GM18505 (cell line): ENCODE results near the gene RBM19.

Experiments
- ATAC-seq: cut with Tn5 transposase; IDR thresholded peaks from one replicate; pipeline ENCODE4 v1.9.1; 2021; ENCODE audit not compliant: unreplicated experiment
- POLR2A ChIP-seq: IDR thresholded peaks from 4 replicates; pipeline ENCODE4 v1.6.1; 2011; ENCODE audit warnings: borderline replicate concordance; ENCODE audit not compliant: insufficient read depth, insufficient read length; ENCODE audit errors: extremely low read depth

The RBM19 gene

GRCh38 chr12:113891739-113892520 is 74.2 kb downstream of the RBM19 start:
- no peak for ATAC-seq

DNA sequence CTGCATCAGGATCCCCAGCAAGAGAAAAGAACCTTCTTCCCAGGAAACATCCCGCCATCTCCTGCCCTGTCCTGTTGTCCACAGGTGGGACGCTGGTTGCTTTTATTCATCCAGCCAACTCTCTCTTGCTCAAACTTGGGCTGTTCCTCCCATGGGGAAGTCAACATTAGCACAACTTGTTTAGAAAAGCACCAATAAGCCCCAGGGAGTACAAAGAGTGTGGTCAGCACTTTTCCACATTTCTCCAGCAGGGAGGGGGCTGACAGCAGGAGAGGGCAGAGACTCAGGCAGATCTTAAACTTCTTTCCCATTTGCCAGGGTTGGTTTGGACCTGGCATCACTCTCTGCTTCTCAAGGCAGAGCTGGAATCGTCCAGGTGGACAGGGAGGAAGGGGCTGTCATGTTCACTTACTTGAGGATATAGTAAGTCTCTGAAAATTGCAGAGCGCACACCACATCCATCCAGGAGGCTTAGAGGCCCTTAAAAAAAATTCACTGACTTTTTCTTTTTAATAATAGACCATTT is 74.9 kb downstream of the RBM19 start:
- ATAC-seq, result no peak
- no peak for TF ChIP-seq POLR2A

More at GRCh38 chr12:113891739-113892520, 74.2 kb downstream of the RBM19 start:
- no peak for TF ChIP-seq POLR2A

DNA sequence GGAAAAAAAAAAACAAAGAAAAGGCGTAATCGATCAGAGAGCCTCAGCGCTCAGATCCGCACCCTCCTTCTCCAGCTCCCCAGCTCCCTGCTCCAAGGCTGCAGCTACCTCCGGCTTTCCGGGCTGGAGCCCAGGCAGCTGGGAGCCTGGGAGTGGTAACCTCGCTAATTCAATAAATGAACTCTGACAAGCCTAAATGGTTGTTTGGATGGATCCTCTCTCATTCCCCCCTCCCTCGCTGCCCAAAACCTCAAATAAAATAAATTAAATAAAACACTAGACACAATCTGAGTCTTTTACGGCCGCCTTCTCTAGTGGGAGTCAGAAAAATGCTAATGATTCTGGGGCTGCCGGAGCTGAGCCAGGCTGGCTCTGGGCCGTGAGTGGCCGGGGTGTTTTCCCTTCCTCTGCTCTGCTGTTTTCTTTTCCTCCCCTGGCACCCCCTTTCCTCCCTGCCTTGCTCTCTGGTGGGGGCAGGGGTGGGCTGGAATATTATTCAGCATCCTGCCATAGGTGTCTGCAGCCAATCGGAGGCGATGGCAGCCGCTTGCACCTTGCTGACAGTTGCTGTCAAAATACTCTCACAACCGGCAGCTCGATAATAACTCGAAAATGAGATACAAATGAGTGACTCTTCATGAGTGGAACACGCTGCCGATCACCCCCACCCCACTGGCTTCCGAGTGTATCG is 76.1 kb downstream of the RBM19 start:
- TF ChIP-seq POLR2A, result no peak

DNA sequence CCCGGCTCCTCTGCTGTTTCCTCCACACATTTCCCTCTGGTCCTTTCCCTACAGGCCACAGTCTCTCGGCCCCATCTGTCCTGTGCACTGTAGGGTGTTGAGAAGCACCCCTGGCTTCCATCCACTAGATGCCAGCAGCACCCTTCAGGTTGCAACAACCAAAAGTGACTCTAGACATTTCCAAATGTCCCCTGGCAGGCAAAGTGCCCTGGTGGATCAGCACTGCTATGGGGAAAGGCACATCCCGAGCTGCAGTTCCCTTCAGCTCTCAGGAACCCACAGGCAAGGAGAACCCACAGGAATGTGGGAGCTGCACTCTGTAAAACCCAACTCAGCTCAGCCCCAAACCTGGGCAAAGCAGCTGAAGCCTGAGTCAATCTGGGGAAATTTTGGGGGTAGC is 77.0 kb downstream of the RBM19 start:
- no peak for ATAC-seq
- no peak for TF ChIP-seq POLR2A

More for the DNA sequence above, 76.1 kb downstream of the RBM19 start:
- ATAC-seq, result no peak

DNA sequence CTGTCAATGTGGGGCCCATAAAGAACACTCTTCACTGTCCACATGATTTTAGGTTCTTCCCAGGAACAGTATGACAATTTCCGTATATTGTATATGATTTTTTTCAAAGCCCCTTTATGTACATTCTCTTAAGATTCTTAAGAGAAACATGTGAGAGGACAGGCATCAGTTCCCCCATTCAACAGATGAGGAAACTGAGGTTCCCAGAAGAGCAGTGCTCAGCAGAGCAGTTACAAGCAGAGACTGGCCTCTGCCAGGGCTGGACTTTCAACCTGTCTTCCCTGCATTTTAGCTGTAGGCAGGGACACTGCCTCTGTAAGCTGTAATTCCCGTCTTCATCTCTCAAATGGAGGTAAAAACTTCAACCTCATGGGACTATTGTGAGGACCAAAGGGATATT is 77.7 kb downstream of the RBM19 start:
- TF ChIP-seq POLR2A, result no peak

DNA sequence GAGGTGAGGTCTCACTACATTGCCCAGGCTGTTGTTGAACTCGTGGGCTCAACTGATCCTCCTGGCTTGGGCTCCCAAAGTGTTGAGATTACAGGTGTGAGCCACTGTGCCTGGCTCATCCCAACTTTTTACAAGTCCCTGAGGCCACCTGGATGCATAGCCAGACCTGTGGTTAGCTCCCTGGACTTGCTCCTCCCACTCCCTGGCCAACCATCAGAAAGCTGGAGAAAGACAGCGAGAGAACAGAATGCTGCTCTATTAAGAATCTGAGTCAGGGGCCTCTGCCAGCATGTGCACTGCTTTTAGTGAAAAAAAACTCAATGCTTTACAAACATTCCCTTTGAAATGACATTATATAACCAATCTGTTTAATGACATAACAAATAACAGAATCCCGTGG is 78.2 kb downstream of the RBM19 start:
- no peak for TF ChIP-seq POLR2A
- ATAC-seq, result no peak

More for the DNA sequence above, 77.7 kb downstream of the RBM19 start:
- ATAC-seq, result no peak

GRCh38 chr12:113886721-113887120 is 79.4 kb downstream of the RBM19 start:
- no peak for TF ChIP-seq POLR2A
- ATAC-seq, result no peak

GRCh38 chr12:113884392-113884791 is 81.7 kb downstream of the RBM19 start:
- TF ChIP-seq POLR2A, result no peak
- ATAC-seq, result no peak

- no peak for ATAC-seq
- TF ChIP-seq POLR2A, result no peak
Measured at GRCh38 chr12:113882690-113883089, 83.4 kb downstream of the RBM19 start.

DNA sequence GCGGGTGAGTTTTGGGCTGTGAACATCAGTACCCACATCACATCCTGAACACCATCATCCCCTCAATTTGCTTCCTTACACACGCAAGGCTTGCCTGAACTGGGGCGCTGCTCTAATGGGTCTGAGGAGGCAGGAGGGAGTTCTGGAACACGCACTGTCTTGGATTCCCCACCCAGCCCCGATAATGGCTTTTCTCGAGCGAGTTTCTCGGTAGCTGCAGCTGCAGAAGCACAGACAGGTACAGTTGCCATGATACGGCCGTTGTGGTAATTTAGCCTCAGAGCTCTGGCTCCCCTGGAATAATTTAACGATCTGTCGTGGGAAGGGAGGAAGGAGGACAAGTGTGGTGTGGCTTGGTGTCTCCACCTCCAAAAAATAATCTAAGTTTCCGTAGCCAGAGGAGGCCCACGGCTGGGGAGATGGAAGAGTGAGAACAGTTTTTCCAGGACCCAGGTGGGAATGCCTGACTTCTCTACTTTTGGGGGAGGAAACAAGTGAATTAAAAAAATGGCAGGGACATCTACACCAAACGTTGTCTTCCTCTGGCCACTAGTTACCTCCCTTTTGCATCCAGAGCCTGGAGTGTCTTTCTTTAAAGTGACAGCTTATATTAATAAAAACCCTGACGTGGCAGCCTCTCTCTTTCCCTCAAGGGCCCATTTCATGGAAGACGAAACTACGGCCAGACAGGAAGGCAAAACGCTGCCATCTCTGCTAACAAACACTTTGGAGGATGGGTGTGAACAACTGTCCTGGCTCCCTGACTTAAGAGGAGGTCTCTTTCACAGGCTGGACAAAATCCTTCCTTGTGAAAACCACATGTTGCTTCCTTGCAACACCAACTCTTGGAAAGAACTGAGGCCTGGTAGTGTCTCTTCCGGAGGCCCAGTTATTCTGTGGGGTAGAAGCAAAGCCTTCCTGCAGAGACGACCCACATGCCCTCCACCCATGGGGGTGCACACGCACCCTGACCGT is 84.8 kb downstream of the RBM19 start:
- TF ChIP-seq POLR2A, result no peak
- ATAC-seq, result no peak

DNA sequence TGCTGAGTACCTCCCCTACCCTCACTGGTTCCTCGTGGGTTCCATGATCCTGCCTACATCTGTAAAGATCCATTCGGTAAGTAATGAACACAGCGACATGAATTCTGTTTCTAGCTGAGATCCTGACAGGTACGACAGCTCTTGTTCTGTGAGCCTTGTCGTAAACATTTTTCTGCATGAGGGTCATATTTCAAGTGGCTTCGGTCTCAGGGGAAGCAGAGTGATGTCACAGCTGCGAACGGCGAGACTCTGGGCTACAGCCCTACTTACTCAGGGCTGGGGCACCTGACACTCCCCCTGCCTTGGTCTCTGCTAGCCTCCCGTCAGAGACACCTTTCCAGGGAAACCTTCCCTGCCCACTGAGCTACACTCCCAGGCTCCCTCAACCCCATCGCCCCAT is 85.8 kb downstream of the RBM19 start:
- no peak for TF ChIP-seq POLR2A
- no peak for ATAC-seq

GRCh38 chr12:113879658-113880057 is 86.5 kb downstream of the RBM19 start:
- no peak for TF ChIP-seq POLR2A
- ATAC-seq, result no peak

DNA sequence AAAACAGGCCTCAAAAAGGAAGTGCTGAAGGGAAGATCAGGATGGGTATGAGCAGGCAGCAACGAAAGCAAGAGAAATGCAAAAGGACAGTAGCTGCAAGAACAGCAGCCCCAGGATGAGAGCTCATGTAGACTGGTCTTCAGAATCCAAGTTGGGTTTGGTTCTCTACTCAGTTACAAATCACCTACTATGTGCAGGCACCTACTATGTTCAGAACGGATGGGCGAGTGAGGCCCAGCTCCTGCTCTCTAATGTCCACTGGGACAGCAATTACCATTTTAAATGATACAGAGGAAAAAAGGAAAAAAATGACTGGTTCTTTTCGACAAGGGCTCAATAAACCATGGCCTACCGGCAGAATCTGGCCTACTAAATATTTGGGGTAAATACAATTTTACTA is 88.5 kb downstream of the RBM19 start:
- no peak for ATAC-seq
- TF ChIP-seq POLR2A, result no peak
